Psoas muscle (tissue), 8 donors: ENCODE measurements around the gene URGCP. TPM values are rescaled to one million over a fixed set of nuclear protein-coding genes. Genes with fewer than 3 reads are reported as not detected.

Experiments
- ATAC-seq, 4 donors: fragments of 200-7000 bp; cut with Tn5 transposase; one replicate each; pipeline ENCODE4 v1.9.1; 2020; ENCODE audit warnings: moderate library complexity in 3 of 4, mild to moderate bottlenecking in 2 of 4
- DNase-seq, 2 donors: peaks; one replicate each; pipeline ENCODE4 v3.0.0-alpha.2; 2020
- H3K27ac ChIP-seq: fragments of 200-600 bp; one replicate; pipeline ENCODE4 v1.8.0; 2022
- H3K27me3 ChIP-seq, 3 donors: fragments of 200-600 bp in 1 of 3; one replicate each; pipeline versions ENCODE4 v1.6.1 to v1.8.0; 2013 to 2022; ENCODE audit warnings: low read length in 2 of 3, mild to moderate bottlenecking in 2 of 3, moderate library complexity in 1 of 3; ENCODE audit not compliant: insufficient read depth in 3 of 3
- H3K36me3 ChIP-seq, 2 donors: fragments of 200-600 bp in 1 of 2; one replicate each; pipeline versions ENCODE4 v1.6.1 to v1.8.0; 2013 to 2022; ENCODE audit warnings: low read depth in 1 of 2, mild to moderate bottlenecking in 1 of 2, moderate library complexity in 1 of 2; ENCODE audit not compliant: insufficient read depth in 1 of 2
- H3K4me1 ChIP-seq: fragments of 200-600 bp; one replicate; pipeline ENCODE4 v1.8.0; 2022
- H3K4me3 ChIP-seq: fragments of 200-600 bp; one replicate; pipeline ENCODE4 v1.8.0; 2022; ENCODE audit warnings: mild to moderate bottlenecking
- H3K9me3 ChIP-seq: fragments of 200-600 bp; one replicate; pipeline ENCODE4 v1.8.0; 2022
- CTCF ChIP-seq: fragments of 200-600 bp; IDR thresholded peaks from one replicate; pipeline ENCODE4 v1.8.0; 2022; ENCODE audit warnings: antibody characterized with exemption
- WGBS, 3 donors: extraction: QIAGEN DNeasy Blood & Tissue Kit; methylation state at CpG; one replicate each; pipeline versions ENCODE4 v1.1.6 to v1.1.7; 2013; 5-methylcytosine and 5-hydroxymethylcytosine counted together
- intact Hi-C, 2 donors: fragments of 100-400 bp; cut with DNase I; formaldehyde crosslinking; loops; one replicate each; pipeline versions ENCODE4 v1.11.0 to v1.14.2; 2022
- polyA plus RNA-seq, 3 donors: library from polyadenylated mRNA; stranded (reverse); fragments of 200-250 nt; gene quantifications; one replicate each; pipeline ENCODE4 v1.2.3, GENCODE V29; 2013
- total RNA-seq, 4 donors: library from RNA; stranded (reverse); fragmentation: NEBNext Ultra II Directional in 2 of 4; extraction: Animal tissue kit (Norgen Biotek cat#: 25700) in 2 of 4; gene quantifications; one replicate each; pipeline versions ENCODE4 v1.2.1 to v1.2.4, GENCODE V29; 2021 to 2023
- donor health status: healthy with polysubstance abuse.
- donor health status: DM: no; HTN: no; CAD: no; lungs with moderate emphysema.
- donor health status: Bipolar disorder and iron deficiency.
- donor health status: healthy.
- donor health status: DM: yes; HTN: yes; CAD: no.
- donor health status: DM: no; HTN: no; CAD: no.
- donor health status: DM: no; HTN: no; CAD: no.
- donor health status: DM: yes; HTN: yes; CAD: no.

The URGCP gene
- total and polyA plus RNA-seq, 7 donors, result 19.2 to 54.4 (median 41.3) TPM

- WGBS, 3 donors, result 25 to 46% (median 26%) methylated on average over 7 of the region's 7 CpGs
- Histone ChIP-seq H3K27ac (peak overlapping the region; percentile 86), H3K4me1 (peaks cover 52% of the 10 kb centered on the region), H3K4me3 (peak overlapping the region; percentile 31), H3K27me3 (no peaks in the 10 kb centered on the region), H3K9me3 (no peaks in the 10 kb centered on the region), H3K36me3 (peaks cover 0 to 40% of the 10 kb centered on the region in 2 donors)
- TF ChIP-seq CTCF, result no peak
- ATAC-seq (peak; percentile 52 to 77 (median 68)), DNase-seq (peak; percentile 57 to 80)
- intact Hi-C loops, result loop anchor here (2.0 to 5.0 kb wide), 2 partner anchors 54 to 55 kb away; partner anchors contain the start of gene UBE2D4 (in 2 of the 2)
Measured at GRCh38 chr7:43872406-43873110, 33.8 kb downstream of the URGCP start.

- no peak for TF ChIP-seq CTCF
- no peak for DNase-seq
- Histone ChIP-seq H3K36me3 (peaks cover 8 to 40% of the 10 kb centered on the region in 2 donors), H3K4me1 (peaks cover 40% of the 10 kb centered on the region), H3K27ac (peak overlapping the region; percentile 5), H3K27me3 (no peaks in the 10 kb centered on the region), H3K9me3 (no peaks in the 10 kb centered on the region), H3K4me3 (no peak overlapping the region)
- no peak for ATAC-seq
- intact Hi-C loops, result loop anchor here in 1 of 2 donors (5.0 kb wide), 1 partner anchor 56 kb away; the partner anchor contains the start of gene UBE2D4
- 94 to 95% (median 94%) methylated on average over 3 of the region's 3 CpGs for WGBS, 3 donors
Measured at GRCh38 chr7:43871064-43871463, 35.3 kb downstream of the URGCP start.

GRCh38 chr7:43870316-43870715 lies 36.1 kb downstream of the URGCP start:
- WGBS, 3 donors, result 80 to 85% (median 84%) methylated on average over 4 of the region's 4 CpGs
- Histone ChIP-seq H3K36me3 (peaks cover 8 to 40% of the 10 kb centered on the region in 2 donors), H3K27ac (peak overlapping the region; percentile 88), H3K4me1 (peaks cover 40% of the 10 kb centered on the region), H3K9me3 (no peaks in the 10 kb centered on the region), H3K27me3 (no peaks in the 10 kb centered on the region), H3K4me3 (peak overlapping the region; percentile 84)
- no peak for TF ChIP-seq CTCF
- no peak for ATAC-seq
- DNase-seq, result no peak
- intact Hi-C loops, result loop anchor here in 1 of 2 donors (5.0 kb wide), 1 partner anchor 57 kb away; the partner anchor contains the start of gene UBE2D4

- 26 to 38% (median 34%) methylated on average over 13 of the region's 13 CpGs for WGBS, 3 donors
- H3K27me3 ChIP-seq, result no peaks in the 10 kb centered on the region
- peak overlapping the region; percentile 84 for H3K4me3 ChIP-seq
- intact Hi-C loops, result loop anchor here in 1 of 2 donors (5.0 kb wide), 1 partner anchor 57 kb away; the partner anchor contains the start of gene UBE2D4
- no peaks in the 10 kb centered on the region for H3K9me3 ChIP-seq
- ATAC-seq (peak; percentile 40 to 63 (median 44)), DNase-seq (peak in 1 of 2 donors; percentile 31)
- H3K4me1 ChIP-seq, result peaks cover 40% of the 10 kb centered on the region
- H3K36me3 ChIP-seq, result peaks cover 8 to 36% of the 10 kb centered on the region in 2 donors
- no peak for TF ChIP-seq CTCF
- H3K27ac ChIP-seq, result peak overlapping the region; percentile 88
Measured at GRCh38 chr7:43869867-43870240, 36.5 kb downstream of the URGCP start.
